Measurements from ENCODE around the gene WBP2.
"Not testable (repeated sequence)": the region's sequence is repeated elsewhere in the genome, so short reads cannot be mapped to it uniquely, and the experiment has no call there.

WBP2 gene

DNA sequence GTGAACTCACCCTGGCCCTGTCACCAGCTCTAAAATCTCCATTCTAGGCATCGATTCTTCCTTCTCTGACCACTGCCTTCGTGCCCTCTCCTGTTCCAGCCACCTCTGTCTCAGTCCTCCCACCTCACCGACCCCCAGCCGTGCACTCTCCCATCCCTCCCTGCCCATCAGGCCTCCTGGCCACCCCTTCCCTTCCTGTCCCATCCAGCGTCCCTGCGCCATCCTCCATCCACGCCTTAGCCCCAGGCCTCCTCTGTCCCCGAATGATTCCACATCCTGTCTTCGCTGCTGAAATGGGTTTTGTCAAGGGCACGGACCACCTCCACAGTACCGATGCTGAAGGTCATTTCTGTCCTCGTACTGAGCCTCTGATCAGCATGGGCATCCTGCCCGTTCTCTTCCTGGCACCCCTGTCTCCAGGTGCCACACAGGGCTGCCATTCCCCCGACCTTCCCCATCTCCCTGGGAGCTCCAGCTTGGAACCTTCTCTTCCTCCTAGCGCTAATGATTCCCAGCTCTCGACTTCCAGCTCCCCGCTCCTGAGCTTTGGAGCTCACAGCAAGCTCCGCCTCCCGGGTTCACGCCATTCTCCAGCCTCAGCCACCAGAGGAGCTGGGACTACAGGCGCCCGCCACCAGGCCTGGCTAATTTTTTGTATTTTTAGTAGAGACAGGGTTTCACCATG lies 39.1 kb upstream of the WBP2 start:
- DNase-seq (ENCODE audit: low spot score in 2 of 2) = no peak
- Mint-ChIP-seq H3K27me3 (no peaks in the 10 kb centered on the region), H3K4me3 (no peak overlapping the region), H3K9me3 (no peaks in the 10 kb centered on the region), H3K4me1 (peaks cover 41% of the 10 kb centered on the region), H3K36me3 (ENCODE audit: insufficient read depth) (peaks cover 12% of the 10 kb centered on the region), H3K27ac (ENCODE audit: low read depth) (peak overlapping the region; percentile 73)
- no peak for ATAC-seq (replicated peaks; ENCODE audit: extremely low read depth, poor library complexity, severe bottlenecking)

DNA sequence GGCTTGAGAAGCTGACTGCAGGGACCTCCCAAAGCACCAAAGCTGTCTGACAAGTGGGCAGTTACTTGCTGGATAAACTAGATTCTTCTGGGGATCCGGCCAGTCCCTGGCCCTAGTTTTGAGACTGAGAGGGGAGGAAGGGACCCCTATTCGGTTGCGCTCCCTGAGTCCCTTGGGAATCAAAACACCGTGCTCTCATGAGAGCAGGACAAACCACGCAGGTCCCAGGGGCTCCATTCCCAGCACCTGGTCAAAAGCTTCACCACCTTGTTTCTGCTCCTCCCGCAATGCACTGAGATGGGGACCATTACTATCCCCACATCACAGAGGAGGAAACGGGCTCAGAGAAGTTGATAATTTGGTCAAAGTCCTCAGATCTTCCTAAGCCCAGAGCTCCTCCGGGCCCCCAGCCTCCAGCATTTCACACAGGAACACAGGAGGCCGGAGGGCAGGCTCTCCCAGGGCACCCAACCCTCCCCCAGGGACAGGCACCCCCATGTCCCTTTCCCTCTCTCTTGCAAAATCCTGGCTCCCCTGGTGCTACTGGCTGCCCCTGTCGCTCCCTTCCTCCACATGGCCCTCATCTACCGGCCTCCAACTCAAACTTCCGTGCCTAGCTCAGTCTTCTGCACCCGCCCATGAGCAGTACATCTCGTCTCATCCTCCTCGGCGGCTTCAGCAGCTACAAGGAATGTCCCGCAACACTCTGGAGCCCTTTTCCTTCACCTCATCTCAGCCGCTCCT lies 38.3 kb upstream of the WBP2 start:
- ATAC-seq (replicated peaks; ENCODE audit: extremely low read depth, poor library complexity, severe bottlenecking) (no peak), DNase-seq (ENCODE audit: low spot score in 2 of 2) (no peak)
- no peaks in the 10 kb centered on the region for H3K27me3 Mint-ChIP-seq
- peaks cover 34% of the 10 kb centered on the region for H3K4me1 Mint-ChIP-seq
- peak overlapping the region; percentile 73 for H3K27ac Mint-ChIP-seq (ENCODE audit: low read depth)
- peaks cover 8% of the 10 kb centered on the region for H3K36me3 Mint-ChIP-seq (ENCODE audit: insufficient read depth)
- H3K9me3 Mint-ChIP-seq = no peaks in the 10 kb centered on the region
- H3K4me3 Mint-ChIP-seq = no peak overlapping the region

DNA sequence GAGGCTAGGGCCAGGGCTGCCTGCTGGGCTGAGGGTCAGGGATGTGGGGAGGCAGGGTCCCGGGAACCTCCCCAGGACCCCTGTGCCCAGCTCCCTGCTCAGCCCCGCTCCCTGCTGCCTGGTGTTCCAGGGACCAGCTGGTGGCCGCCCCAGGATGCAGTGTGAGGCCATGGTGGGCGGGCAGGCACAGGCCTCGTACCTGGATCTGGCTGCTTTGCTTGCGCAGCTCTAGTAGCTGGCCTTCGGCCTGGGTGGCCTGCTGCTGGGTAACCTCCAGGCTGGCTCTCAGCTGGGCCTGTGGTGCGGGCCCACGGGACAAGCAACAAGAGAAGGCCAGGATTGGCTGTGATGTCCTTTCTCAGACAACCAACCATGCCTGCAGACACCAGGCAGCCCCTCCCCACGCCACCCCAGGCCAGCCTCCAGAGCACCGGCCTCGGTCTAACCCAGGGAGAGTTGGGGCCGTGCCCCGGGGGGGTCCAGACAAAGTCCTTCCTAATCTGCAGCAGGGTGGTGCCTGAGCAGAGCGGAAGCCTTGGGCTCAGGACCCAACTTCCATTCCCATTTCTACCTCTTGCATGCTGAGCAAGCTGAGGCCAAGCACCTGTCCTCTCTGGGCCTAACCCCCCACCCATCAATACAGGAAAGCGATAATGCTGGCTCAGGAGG lies 37.6 kb upstream of the WBP2 start:
- Mint-ChIP-seq H3K9me3 (no peaks in the 10 kb centered on the region), H3K4me3 (no peak overlapping the region), H3K36me3 (ENCODE audit: insufficient read depth) (peaks cover 8% of the 10 kb centered on the region), H3K27me3 (no peaks in the 10 kb centered on the region), H3K4me1 (peaks cover 33% of the 10 kb centered on the region), H3K27ac (ENCODE audit: low read depth) (no peak overlapping the region)
- ATAC-seq (replicated peaks; ENCODE audit: extremely low read depth, poor library complexity, severe bottlenecking) (no peak), DNase-seq (ENCODE audit: low spot score in 2 of 2) (no peak)

DNA sequence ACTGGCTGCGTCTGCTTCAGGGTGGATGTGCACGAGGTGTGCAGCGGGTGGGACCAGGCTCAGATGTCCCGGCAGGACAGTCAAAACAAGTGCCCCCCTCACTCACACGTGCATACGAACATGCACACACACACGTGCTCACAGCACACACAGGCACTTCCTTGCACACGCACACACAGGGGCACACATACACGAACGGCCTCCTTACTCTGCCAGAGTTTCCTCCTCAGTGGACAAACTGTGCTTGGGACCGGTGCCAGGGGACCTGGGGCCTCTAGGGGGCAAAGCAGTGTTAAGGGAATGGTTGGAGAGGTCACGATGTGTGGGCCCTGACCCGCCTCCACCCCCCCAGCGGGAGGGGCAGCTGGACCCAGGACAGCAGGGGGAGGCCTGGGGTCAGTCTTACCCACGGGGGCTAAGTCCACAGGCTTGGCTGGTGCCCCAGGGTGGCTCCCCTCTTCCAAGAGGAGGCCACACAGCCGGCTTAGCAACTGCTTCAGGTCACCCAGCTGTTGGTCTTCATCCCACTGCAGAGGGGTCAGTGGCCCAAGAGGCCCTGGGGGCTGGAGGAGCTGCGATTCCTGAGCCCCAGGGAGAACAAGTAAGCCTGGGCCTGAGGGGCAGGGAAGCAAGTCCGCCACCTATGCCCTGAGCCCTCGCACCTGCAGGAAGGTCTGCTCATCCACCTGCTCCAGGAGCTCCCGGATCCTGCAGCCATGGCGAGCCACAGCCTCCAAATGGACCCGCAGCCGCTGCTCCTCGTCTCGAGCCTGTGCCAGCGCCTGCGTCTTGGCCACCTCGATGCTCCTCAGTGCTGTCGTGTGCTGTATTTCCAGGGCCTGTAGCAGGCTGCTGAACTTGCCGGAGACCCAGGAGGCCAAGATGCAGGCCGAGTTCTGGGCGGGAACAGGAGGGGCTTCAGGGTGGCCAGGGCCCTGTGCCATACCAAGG lies 36.7 kb upstream of the WBP2 start:
- H3K27ac Mint-ChIP-seq (ENCODE audit: low read depth) = no peak overlapping the region
- no peak for ATAC-seq (replicated peaks; ENCODE audit: extremely low read depth, poor library complexity, severe bottlenecking)

DNA sequence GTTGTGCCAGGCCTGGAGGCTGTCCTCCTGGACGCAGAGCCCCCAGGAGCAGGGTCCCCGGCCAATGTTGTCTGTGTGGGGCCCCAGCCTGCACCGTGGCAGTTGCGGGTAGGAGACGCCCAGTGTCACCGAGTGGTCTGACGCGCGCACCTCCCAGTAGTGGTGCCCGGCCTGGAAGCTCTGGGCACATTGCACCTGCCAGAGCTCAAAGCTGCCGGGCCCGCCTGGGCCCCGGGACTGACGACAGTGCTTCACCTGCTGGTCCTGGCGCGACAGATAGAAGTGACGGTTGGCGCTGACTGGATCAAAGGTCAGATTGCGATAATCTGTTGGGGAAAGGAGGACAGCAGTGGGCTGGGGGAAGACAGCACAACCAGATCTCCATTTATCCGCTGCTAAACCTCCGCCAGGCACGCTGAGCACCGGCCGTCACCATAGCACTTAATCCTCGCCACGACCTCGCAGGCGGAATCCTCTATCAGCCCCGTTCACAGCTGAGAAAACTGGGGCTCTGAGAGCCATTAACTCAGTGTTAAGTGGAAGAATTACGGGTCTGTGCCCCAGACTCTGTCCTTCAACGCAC lies 36.0 kb upstream of the WBP2 start:
- H3K9me3 Mint-ChIP-seq = no peaks in the 10 kb centered on the region
- ATAC-seq (replicated peaks; ENCODE audit: extremely low read depth, poor library complexity, severe bottlenecking) (no peak), DNase-seq (ENCODE audit: low spot score in 2 of 2) (no peak)
- no peaks in the 10 kb centered on the region for H3K27me3 Mint-ChIP-seq
- peaks cover 10% of the 10 kb centered on the region for H3K36me3 Mint-ChIP-seq (ENCODE audit: insufficient read depth)
- H3K4me1 Mint-ChIP-seq = peaks cover 28% of the 10 kb centered on the region
- H3K27ac Mint-ChIP-seq (ENCODE audit: low read depth) = no peak overlapping the region
- no peak overlapping the region for H3K4me3 Mint-ChIP-seq

More for the DNA sequence above, 36.7 kb upstream of the WBP2 start:
- H3K4me3 Mint-ChIP-seq = no peak overlapping the region
- H3K4me1 Mint-ChIP-seq = peaks cover 28% of the 10 kb centered on the region
- H3K36me3 Mint-ChIP-seq (ENCODE audit: insufficient read depth) = peaks cover 10% of the 10 kb centered on the region
- H3K27me3 Mint-ChIP-seq = no peaks in the 10 kb centered on the region
- DNase-seq (ENCODE audit: low spot score in 2 of 2) = no peak
- no peaks in the 10 kb centered on the region for H3K9me3 Mint-ChIP-seq

DNA sequence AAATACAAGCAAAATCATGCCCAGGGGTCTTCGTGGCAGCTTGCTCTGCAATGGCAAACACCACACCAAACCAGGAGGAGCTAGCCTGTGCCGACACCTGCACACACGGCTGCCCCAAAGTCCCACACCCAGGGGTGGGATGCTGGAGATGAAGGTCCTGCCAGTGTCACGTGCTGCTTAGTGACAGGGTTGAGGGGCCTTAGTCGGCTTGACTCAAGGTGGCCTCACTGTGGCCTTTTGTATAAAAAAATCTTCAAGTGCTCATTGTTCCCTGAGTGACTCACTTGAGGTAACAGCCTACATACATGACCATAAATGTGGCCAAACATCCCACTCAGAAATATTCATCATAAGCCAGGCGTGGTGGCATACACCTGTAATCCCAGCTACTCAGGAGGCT lies 34.3 kb upstream of the WBP2 start:
- ATAC-seq (replicated peaks; ENCODE audit: extremely low read depth, poor library complexity, severe bottlenecking) = no peak
- H3K4me3 Mint-ChIP-seq = no peak overlapping the region
- no peak overlapping the region for H3K27ac Mint-ChIP-seq (ENCODE audit: low read depth)
- H3K27me3 Mint-ChIP-seq = no peaks in the 10 kb centered on the region
- peaks cover 14% of the 10 kb centered on the region for H3K4me1 Mint-ChIP-seq
- DNase-seq (ENCODE audit: low spot score in 2 of 2) = no peak
- no peaks in the 10 kb centered on the region for H3K9me3 Mint-ChIP-seq
- peaks cover 8% of the 10 kb centered on the region for H3K36me3 Mint-ChIP-seq (ENCODE audit: insufficient read depth)

DNA sequence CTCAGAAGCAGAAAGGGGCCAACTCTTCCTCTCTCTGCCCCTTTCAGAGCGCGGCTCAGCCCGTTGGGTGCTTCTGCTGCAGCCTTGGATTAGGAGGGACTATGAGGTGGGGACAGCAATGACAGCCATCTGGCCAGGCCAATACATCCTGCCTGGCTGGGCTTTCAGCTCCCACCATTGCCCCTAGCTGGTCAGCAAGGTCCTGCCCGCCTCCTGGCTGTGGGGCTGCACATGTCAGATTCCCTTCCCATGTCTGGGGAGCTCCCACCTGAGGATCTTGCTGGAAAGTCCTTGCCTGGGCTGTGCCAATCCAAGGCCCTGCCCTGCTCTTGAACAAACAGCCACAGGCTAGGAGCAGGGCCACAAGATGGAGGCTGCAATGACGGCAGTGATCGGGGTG lies 33.3 kb upstream of the WBP2 start:
- Mint-ChIP-seq H3K36me3 (ENCODE audit: insufficient read depth) (peaks cover 4% of the 10 kb centered on the region), H3K27me3 (no peaks in the 10 kb centered on the region), H3K27ac (ENCODE audit: low read depth) (no peak overlapping the region), H3K9me3 (no peaks in the 10 kb centered on the region), H3K4me3 (no peak overlapping the region), H3K4me1 (peaks cover 4% of the 10 kb centered on the region)
- ATAC-seq (replicated peaks; ENCODE audit: extremely low read depth, poor library complexity, severe bottlenecking) (no peak), DNase-seq (ENCODE audit: low spot score in 2 of 2) (no peak)

DNA sequence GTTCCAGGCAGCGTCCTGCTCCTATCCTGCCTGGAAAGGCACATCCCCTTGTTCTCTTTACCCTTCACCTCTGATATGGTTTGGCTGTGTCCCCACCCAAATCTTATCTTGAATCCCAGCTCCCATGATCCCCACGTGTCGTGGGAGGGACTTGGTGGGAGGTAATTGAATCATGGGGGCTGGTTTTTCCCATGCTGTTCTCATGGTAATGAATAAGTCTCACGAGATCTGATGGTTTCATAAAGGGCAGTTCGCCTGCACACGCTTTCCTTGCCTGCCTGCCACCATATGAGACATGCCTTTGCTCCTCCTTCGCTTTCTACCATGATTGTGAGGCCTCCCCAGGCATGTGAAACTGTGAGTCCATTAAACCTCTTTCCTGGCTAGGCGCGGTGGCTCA lies 30.7 kb upstream of the WBP2 start:
- H3K4me3 Mint-ChIP-seq; H3K36me3 Mint-ChIP-seq (ENCODE audit: insufficient read depth); DNase-seq (ENCODE audit: low spot score in 2 of 2); ATAC-seq (replicated peaks; ENCODE audit: extremely low read depth, poor library complexity, severe bottlenecking); H3K9me3 Mint-ChIP-seq; H3K27me3 Mint-ChIP-seq; H3K27ac Mint-ChIP-seq (ENCODE audit: low read depth): not testable (repeated sequence)
- peaks cover 11% of the 10 kb centered on the region for H3K4me1 Mint-ChIP-seq

DNA sequence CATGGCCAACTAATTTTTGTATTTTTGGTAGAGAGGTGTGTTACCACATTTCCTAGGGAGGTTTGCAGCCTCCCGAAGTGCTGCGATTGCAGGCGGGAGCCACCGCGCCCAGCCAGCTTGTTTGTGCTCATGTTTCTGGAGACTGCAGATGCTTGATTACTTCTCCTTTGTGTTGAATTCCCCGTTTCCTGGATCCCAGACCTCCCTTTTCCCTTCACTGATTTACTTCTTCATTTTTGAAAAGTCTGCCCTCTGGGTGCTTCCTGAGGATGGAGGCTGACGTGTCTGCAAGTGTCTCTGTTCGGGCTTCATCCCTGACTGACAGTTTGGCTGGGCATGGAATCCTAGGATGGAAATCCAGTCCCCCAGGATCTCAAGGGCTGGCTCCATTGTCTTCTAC lies 30.3 kb upstream of the WBP2 start:
- Mint-ChIP-seq H3K9me3 (no peaks in the 10 kb centered on the region), H3K4me3 (no peak overlapping the region), H3K27me3 (no peaks in the 10 kb centered on the region), H3K4me1 (peaks cover 9% of the 10 kb centered on the region), H3K27ac (ENCODE audit: low read depth) (no peak overlapping the region), H3K36me3 (ENCODE audit: insufficient read depth) (peaks cover 5% of the 10 kb centered on the region)
- DNase-seq (ENCODE audit: low spot score in 2 of 2) (no peak), ATAC-seq (replicated peaks; ENCODE audit: extremely low read depth, poor library complexity, severe bottlenecking) (no peak)

DNA sequence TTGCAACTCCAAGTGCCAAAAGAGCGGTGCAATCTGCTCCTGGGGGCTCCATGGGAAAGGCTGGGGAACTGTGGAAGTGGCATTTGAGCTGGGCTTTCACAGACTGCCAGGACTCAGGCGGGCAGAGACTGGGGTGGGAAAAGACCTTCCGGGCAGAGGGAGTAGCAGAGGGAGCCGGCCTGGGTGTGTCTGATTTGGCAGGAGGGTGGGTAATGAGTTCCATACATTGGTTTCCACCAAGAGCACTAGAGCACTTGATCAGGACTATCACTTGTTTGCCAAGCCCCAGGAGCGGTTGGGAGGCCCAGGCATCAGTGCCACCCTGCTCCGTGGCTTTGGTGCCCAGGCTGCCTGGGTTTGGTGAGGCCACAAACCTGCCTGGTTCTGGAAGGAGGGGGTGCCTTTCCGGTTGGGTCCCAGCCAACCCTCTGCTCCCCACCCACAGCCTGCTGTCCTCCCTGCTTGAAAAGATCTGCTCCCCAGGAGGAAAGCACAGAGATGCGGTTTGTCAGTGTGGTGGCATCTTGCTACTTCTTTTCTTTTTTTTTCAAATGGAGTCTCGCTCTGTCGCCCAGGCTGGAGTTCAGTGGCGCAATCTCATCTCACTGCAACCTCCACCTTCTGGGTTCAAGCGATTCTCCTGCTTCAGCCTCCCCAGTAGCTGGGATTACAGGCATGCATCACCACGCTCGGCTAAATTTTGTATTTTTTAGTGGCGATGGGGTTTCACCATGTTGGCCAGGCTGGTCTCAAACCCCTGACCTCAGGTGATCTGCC lies 26.7 kb upstream of the WBP2 start:
- Mint-ChIP-seq H3K36me3 (ENCODE audit: insufficient read depth) (peaks cover 4% of the 10 kb centered on the region), H3K4me3 (no peak overlapping the region), H3K27ac (ENCODE audit: low read depth) (peak overlapping the region; percentile 41), H3K27me3 (no peaks in the 10 kb centered on the region), H3K9me3 (no peaks in the 10 kb centered on the region), H3K4me1 (peaks cover 18% of the 10 kb centered on the region)
- ATAC-seq (replicated peaks; ENCODE audit: extremely low read depth, poor library complexity, severe bottlenecking) (no peak), DNase-seq (ENCODE audit: low spot score in 2 of 2) (no peak)

DNA sequence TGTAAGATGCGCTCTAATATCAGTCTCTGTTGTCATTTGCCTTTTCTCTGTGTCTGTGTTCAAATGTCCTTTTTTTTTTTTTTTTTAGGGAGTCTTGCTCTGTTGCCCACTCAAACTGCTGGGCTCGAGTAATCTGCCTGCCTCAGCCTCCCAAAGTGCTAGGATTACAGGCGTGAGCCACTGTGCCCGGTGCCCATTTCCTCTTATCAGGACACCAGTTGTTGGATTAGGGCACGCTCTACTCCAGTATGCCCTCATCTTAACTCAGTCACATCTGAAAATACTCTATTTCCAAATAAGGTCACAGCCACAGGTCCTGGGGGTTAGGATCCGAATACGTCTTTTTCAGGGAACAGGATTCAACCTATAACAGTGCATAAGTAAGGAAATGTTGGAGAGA lies 25.1 kb upstream of the WBP2 start:
- Mint-ChIP-seq H3K4me3 (no peak overlapping the region), H3K27me3 (no peaks in the 10 kb centered on the region), H3K9me3 (no peaks in the 10 kb centered on the region), H3K4me1 (peaks cover 31% of the 10 kb centered on the region), H3K36me3 (ENCODE audit: insufficient read depth) (peaks cover 4% of the 10 kb centered on the region), H3K27ac (ENCODE audit: low read depth) (no peak overlapping the region)
- ATAC-seq (replicated peaks; ENCODE audit: extremely low read depth, poor library complexity, severe bottlenecking) = no peak
- DNase-seq (ENCODE audit: low spot score in 2 of 2) = no peak
